ENCODE data around the gene ZDHHC14.

GRCh38 chr6:157461000-157461915 lies 80.3 kb downstream of the ZDHHC14 start:
- TF ChIP-seq CTCF (IDR thresholded peaks at IDR 0.05), result no peak
- TF ChIP-seq POLR2A (IDR thresholded peaks at IDR 0.05), result no peak
- TF ChIP-seq EP300 (IDR thresholded peaks at IDR 0.05), result no peak
